DOHH2 (cell line): ENCODE data around the gene ZNF800.
"Not testable (repeated sequence)": the region's sequence is repeated elsewhere in the genome, so short reads cannot be mapped to it uniquely, and the experiment has no call there.

ENCODE experiments used
- H3F3A ChIP-seq: fragments of 200-600 bp; sonication (generic), shearing (Covaris generic); 2 replicates; pipeline ENCODE4 v1.6.0; 2016; ENCODE audit warnings: antibody characterized with exemption, mild to moderate bottlenecking; ENCODE audit not compliant: control insufficient read depth, insufficient read depth
- H3K27ac ChIP-seq: fragments of 200-600 bp; sonication (generic); 2 replicates; pipeline ENCODE4 v1.5.1; 2014; ENCODE audit warnings: low read depth, mild to moderate bottlenecking, low read length, moderate library complexity
- H3K27me3 ChIP-seq: fragments of 200-600 bp; sonication (generic); 2 replicates; pipeline ENCODE4 v1.6.1; 2014; ENCODE audit warnings: mild to moderate bottlenecking, low read length, mixed read lengths; ENCODE audit not compliant: control insufficient read depth
- H3K36me3 ChIP-seq: fragments of 200-600 bp; sonication (generic); 2 replicates; pipeline ENCODE4 v1.6.1; 2014; ENCODE audit warnings: mild to moderate bottlenecking, low read length, moderate library complexity, mixed read lengths; ENCODE audit not compliant: control insufficient read depth
- H3K4me1 ChIP-seq: fragments of 200-600 bp; sonication (generic); 2 replicates; pipeline ENCODE4 v1.6.1; 2014; ENCODE audit warnings: mild to moderate bottlenecking, low read length, mixed read lengths; ENCODE audit not compliant: control insufficient read depth
- H3K4me2 ChIP-seq: fragments of 200-600 bp; sonication (generic); 2 replicates; pipeline ENCODE4 v1.6.0; 2014; ENCODE audit warnings: mild to moderate bottlenecking, low read length, moderate library complexity
- H3K4me3 ChIP-seq: fragments of 200-600 bp; sonication (generic); 2 replicates; pipeline ENCODE4 v1.5.1; 2014; ENCODE audit warnings: mild to moderate bottlenecking, low read length, mixed read lengths
- H3K79me2 ChIP-seq: fragments of 200-600 bp; sonication (generic); 2 replicates; pipeline ENCODE4 v1.6.1; 2014; ENCODE audit warnings: mild to moderate bottlenecking, low read length, mixed read lengths; ENCODE audit not compliant: control insufficient read depth
- H3K9me2 ChIP-seq: fragments of 200-600 bp; sonication (generic); replicated peaks from 2 replicates; pipeline ENCODE4 v1.6.1; 2014; ENCODE audit warnings: mild to moderate bottlenecking, low read length, mixed read lengths; ENCODE audit not compliant: control insufficient read depth
- H3K9me3 ChIP-seq: fragments of 200-600 bp; sonication (generic); 2 replicates; pipeline ENCODE4 v1.6.1; 2014; ENCODE audit warnings: antibody characterized with exemption, low read length, mixed read lengths; ENCODE audit not compliant: control insufficient read depth, insufficient read depth
- H4K20me1 ChIP-seq: fragments of 200-600 bp; sonication (generic); 2 replicates; pipeline ENCODE4 v1.6.0; 2014; ENCODE audit warnings: low read depth, mild to moderate bottlenecking, antibody characterized with exemption, low read length, moderate library complexity; ENCODE audit not compliant: control insufficient read depth, insufficient read depth
- CTCF ChIP-seq: fragments of 200-600 bp; sonication (generic); IDR thresholded peaks from one replicate; pipeline ENCODE4 v1.5.1; 2014; ENCODE audit warnings: antibody characterized with exemption, mild to moderate bottlenecking, low read depth, low read length; ENCODE audit not compliant: poor library complexity, severe bottlenecking
- EZH2phosphoT487 ChIP-seq: fragments of 200-600 bp; sonication (generic); IDR thresholded peaks from 2 replicates; pipeline ENCODE4 v1.6.1; 2017; ENCODE audit warnings: borderline replicate concordance, mild to moderate bottlenecking, antibody characterized with exemption, low read length, moderate library complexity, mixed read lengths

ZNF800 gene

GRCh38 chr7:127404286-127405072 lies 12.0 kb upstream of the ZNF800 start:
- H3K4me3 ChIP-seq, result no peak overlapping the region
- peaks cover 7% of the 10 kb centered on the region for H3K4me1 ChIP-seq
- no peak overlapping the region for H3K4me2 ChIP-seq
- H3K36me3 ChIP-seq, result no peaks in the 10 kb centered on the region
- no peaks in the 10 kb centered on the region for H3K9me3 ChIP-seq
- H3K79me2 ChIP-seq, result no peaks in the 10 kb centered on the region
- TF ChIP-seq EZH2phosphoT487 (no peak), CTCF (no peak)
- H3K9me2 ChIP-seq, result no peaks in the 10 kb centered on the region
- H4K20me1 ChIP-seq, result no peaks in the 10 kb centered on the region
- no peaks in the 10 kb centered on the region for H3F3A ChIP-seq
- no peaks in the 10 kb centered on the region for H3K27me3 ChIP-seq
- no peak overlapping the region for H3K27ac ChIP-seq

- Histone ChIP-seq H3K4me1 (peaks cover 39% of the 10 kb centered on the region), H3F3A (peaks cover 18% of the 10 kb centered on the region), H3K36me3 (peaks cover 11% of the 10 kb centered on the region), H3K79me2 (peaks cover 21% of the 10 kb centered on the region), H3K27ac (peak overlapping the region; percentile 31), H3K27me3 (no peaks in the 10 kb centered on the region), H4K20me1 (peaks cover 2% of the 10 kb centered on the region), H3K4me2 (peak overlapping the region; percentile 1; the same call in 1 of the 2 replicates), H3K9me3 (0 out of 2 replicates have a peak, but pooled peaks cover 6% of the 10 kb centered on the region), H3K9me2 (no peaks in the 10 kb centered on the region), H3K4me3 (no peak overlapping the region)
- TF ChIP-seq EZH2phosphoT487 (no peak), CTCF (no peak)
Observed at GRCh38 chr7:127396184-127396583, 3.7 kb upstream of the ZNF800 start.

- not testable (repeated sequence) for H3K9me2 ChIP-seq, H3K27ac ChIP-seq, H3K27me3 ChIP-seq, H3K4me3 ChIP-seq, H3K4me2 ChIP-seq, H3K9me3 ChIP-seq
- Histone ChIP-seq H3F3A (peaks cover 18% of the 10 kb centered on the region), H3K4me1 (peaks cover 50% of the 10 kb centered on the region), H3K79me2 (peaks cover 32% of the 10 kb centered on the region), H3K36me3 (peaks cover 21% of the 10 kb centered on the region), H4K20me1 (peaks cover 12% of the 10 kb centered on the region)
Observed at GRCh38 chr7:127395104-127395503, 2.6 kb upstream of the ZNF800 start.

- Histone ChIP-seq H3K4me3 (peak overlapping the region; percentile 92), H3K27ac (peak overlapping the region; percentile 71)
Observed at GRCh38 chr7:127393368-127394058, 1.0 kb upstream of the ZNF800 start.

More at GRCh38 chr7:127393368-127394058, 1.0 kb upstream of the ZNF800 start:
- peaks cover 18% of the 10 kb centered on the region for H4K20me1 ChIP-seq
- peaks cover 37% of the 10 kb centered on the region for H3K36me3 ChIP-seq
- H3K79me2 ChIP-seq, result peaks cover 47% of the 10 kb centered on the region
- TF ChIP-seq CTCF (no peak), EZH2phosphoT487 (no peak)
- 0 out of 2 replicates have a peak, but pooled peaks cover 5% of the 10 kb centered on the region for H3K9me3 ChIP-seq
- H3K4me1 ChIP-seq, result peaks cover 63% of the 10 kb centered on the region
- H3K9me2 ChIP-seq, result no peaks in the 10 kb centered on the region
- no peaks in the 10 kb centered on the region for H3K27me3 ChIP-seq
- peaks cover 18% of the 10 kb centered on the region for H3F3A ChIP-seq
- H3K4me2 ChIP-seq, result peak overlapping the region; percentile 97
